Cardiac fibroblast (primary cell): ENCODE data around the gene NMD3.
A peak's percentile ranks its signal among the peaks of the same experiment; 100 is the strongest.

Experiments used
- DNase-seq, 2 donors: peaks; one replicate each; pipeline versions ENCODE4 v3.0.0 to v3.0.0-alpha.2; 2010; ENCODE audit warnings: low read depth in 2 of 2
- H3K4me3 ChIP-seq, 2 donors: replicated peaks in 1 of 2; 1 replicate in 1 of 2; 2 replicates in 1 of 2; pipeline ENCODE4 v1.5.1; 2011; ENCODE audit warnings: low read depth in 2 of 2, low read length in 2 of 2, mild to moderate bottlenecking in 2 of 2, moderate library complexity in 1 of 2
- CTCF ChIP-seq: IDR thresholded peaks from one replicate; pipeline ENCODE4 v1.5.1; 2011; ENCODE audit warnings: low read depth, mild to moderate bottlenecking, low read length, inconsistent platforms

NMD3 gene

GRCh38 chr3:161213644-161214043 lies 7.5 kb upstream of the NMD3 start:
- DNase-seq, result no peak
- TF ChIP-seq CTCF, result no peak
- H3K4me3 ChIP-seq, result no peak overlapping the region

GRCh38 chr3:161215185-161215584 lies 5.9 kb upstream of the NMD3 start:
- no peak for DNase-seq
- no peak overlapping the region for H3K4me3 ChIP-seq
- TF ChIP-seq CTCF, result no peak

DNA sequence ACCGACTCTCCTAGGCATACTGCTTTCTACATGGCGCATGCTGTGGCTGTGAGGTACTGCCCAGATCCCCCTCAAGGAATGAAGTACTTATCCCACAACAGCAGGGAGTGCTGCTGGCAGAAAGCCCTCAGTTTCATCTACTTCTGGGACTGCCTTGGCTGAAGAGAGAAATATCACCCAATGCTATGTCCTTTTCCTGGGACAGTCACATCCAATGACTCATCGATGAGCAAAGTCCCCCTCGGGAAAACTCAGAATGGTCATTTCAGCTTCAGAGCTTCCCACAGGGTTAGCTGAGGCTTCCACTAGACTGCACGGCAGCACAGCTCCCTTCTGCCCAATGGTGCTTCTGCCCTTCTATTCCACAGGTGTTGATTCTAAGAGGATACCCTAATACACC lies 3.6 kb upstream of the NMD3 start:
- no peak for TF ChIP-seq CTCF
- peak in 1 of 2 donors; percentile 80 for DNase-seq

DNA sequence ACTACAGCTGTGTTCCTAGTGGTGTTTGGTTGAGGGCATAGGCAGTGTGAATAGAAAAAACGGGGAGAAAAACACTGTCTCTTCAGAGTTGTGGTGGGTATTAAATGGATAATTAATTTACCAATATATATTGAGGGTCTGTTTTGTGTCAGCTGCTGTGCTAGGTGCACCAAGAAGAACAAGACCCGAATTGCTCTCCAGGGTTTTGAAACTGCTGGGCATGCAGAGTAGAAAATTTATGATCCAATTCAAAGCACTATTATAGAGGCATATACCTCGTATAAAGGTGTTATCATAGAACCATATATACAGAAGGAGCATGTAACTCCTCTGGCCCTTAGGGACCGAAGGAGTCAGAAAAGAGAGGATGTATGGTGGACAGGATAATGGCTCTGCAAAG lies 1.6 kb upstream of the NMD3 start:
- DNase-seq, result no peak
- no peak overlapping the region for H3K4me3 ChIP-seq
- TF ChIP-seq CTCF, result no peak

More for the DNA sequence above, 3.6 kb upstream of the NMD3 start:
- H3K4me3 ChIP-seq, result no peak overlapping the region

DNA sequence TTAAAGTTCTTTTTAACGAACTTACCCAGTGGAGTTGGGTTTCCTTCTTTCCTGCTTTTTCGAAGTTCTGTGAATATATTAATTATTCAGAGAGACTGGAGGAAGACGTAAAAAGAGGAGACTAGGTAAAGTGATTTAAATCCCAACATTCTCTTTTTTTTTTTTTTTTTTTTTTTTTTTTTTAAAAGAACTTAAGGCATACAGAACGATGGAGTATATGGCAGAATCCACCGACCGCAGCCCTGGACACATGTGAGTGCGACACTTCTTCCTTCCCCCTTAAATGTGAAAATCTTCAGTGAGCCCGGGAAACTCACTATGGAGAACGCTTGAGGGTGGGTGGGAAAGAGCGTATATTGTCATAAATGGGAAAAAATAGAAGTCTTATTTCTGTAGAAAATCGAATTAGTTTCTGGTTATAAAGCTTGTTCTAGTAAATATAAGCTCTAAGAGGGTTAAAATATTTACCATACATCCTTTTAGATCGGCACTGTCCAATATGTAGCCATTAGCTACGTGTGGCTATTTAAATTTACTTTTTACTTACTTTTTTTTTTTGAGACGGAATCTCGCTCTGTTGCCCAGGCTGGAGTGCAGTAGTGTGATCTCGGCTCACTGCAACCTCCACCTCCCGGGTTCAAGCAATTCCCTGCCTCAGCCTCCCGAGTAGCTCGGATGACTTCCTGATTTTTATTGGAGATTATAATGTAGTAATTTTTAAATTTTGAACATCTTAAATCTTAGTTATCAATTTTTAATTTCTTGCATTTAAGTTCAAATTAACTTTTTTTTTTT lies 892 bp downstream of the NMD3 start:
- TF ChIP-seq CTCF, result no peak
- H3K4me3 ChIP-seq, result peak overlapping the region; percentile 93 to 95
- DNase-seq, result peak; percentile 46 to 51

GRCh38 chr3:161222662-161223061 lies 1.6 kb downstream of the NMD3 start:
- peak; percentile 22 to 54 for DNase-seq
- TF ChIP-seq CTCF, result no peak
- H3K4me3 ChIP-seq, result peak overlapping the region; percentile 93 to 95

GRCh38 chr3:161224786-161225185 lies 3.7 kb downstream of the NMD3 start:
- H3K4me3 ChIP-seq, result no peak overlapping the region
- no peak for TF ChIP-seq CTCF

More at GRCh38 chr3:161224786-161225185, 3.7 kb downstream of the NMD3 start:
- DNase-seq, result no peak
